ENCODE data around the gene WWOX. TPM values are rescaled to one million over a fixed set of nuclear protein-coding genes. Genes with fewer than 3 reads are reported as not detected.

WWOX gene
- total RNA-seq, 1 experiment from 2014 or later = 15.6 TPM

GRCh38 chr16:78128913-78129312 is 29.5 kb downstream of the WWOX start:
- H4K8ac ChIP-seq (replicated peaks; ENCODE audit: insufficient read length, low read depth, low read length) = no peak overlapping the region
- Mint-ChIP-seq H3K4me3 (no peak overlapping the region), H3K27me3 (ENCODE audit: low read depth) (no peaks in the 10 kb centered on the region), H3K4me1 (no peaks in the 10 kb centered on the region), H3K27ac (no peak overlapping the region), H3K36me3 (ENCODE audit: insufficient read depth in 1 of 3, low read depth in 3 of 3) (no peaks in the 10 kb centered on the region), H3K9me3 (no peaks in the 10 kb centered on the region)
- no peak overlapping the region for H4K91ac ChIP-seq (ENCODE audit: insufficient read length, low read depth, low read length)
- H3K9ac ChIP-seq (ENCODE audit: extremely low read depth, insufficient read length, low read length) = no peak overlapping the region
- no peak overlapping the region for H3K4me2 ChIP-seq (ENCODE audit: insufficient read depth, insufficient read length, low read length)
- no peaks in the 10 kb centered on the region for H3K79me2 ChIP-seq (ENCODE audit: insufficient read depth, low read length)
- H3K23ac ChIP-seq (ENCODE audit: insufficient read length, low read depth, low read length) = no peak overlapping the region
- H3K14ac ChIP-seq (ENCODE audit: insufficient read depth, low read length) = no peak overlapping the region
- H4K20me1 ChIP-seq (ENCODE audit: control insufficient read depth, insufficient read depth, insufficient read length) = no peaks in the 10 kb centered on the region
- no peak overlapping the region for H2AFZ ChIP-seq (ENCODE audit: low read length)
- no peak for DNase-seq
- H2BK12ac ChIP-seq (ENCODE audit: insufficient read length, low read depth, low read length) = no peak overlapping the region
- H3K4ac ChIP-seq (ENCODE audit: low read depth, low read length) = no peak overlapping the region
- no peak overlapping the region for H3K18ac ChIP-seq (ENCODE audit: insufficient read length, low read depth, low read length)
- H2BK120ac ChIP-seq (ENCODE audit: low read depth, low read length, poor library complexity, severe bottlenecking) = no peak overlapping the region
- H2BK5ac ChIP-seq (ENCODE audit: insufficient read length, low read length) = no peak overlapping the region
- H2BK20ac ChIP-seq (ENCODE audit: low read depth, low read length, poor library complexity, severe bottlenecking) = no peak overlapping the region
- H3K23me2 ChIP-seq (ENCODE audit: insufficient read length, low read depth, low read length, poor library complexity, severe bottlenecking) = no peaks in the 10 kb centered on the region
- no CpG with 5 or more reads among the region's 9 CpGs for WGBS (ENCODE audit: extremely low coverage, insufficient read length, low lambda C conversion rate)
- no peak for TF ChIP-seq CTCF (conservative IDR thresholded peaks at IDR 0.05)
- H3K9me3 ChIP-seq (ENCODE audit: control insufficient read depth, low read depth, low read length) = no peaks in the 10 kb centered on the region
- H4K5ac ChIP-seq (ENCODE audit: insufficient read length, low read depth, low read length) = no peak overlapping the region
- H3K79me1 ChIP-seq (ENCODE audit: insufficient read depth, low read depth, low read length, poor library complexity, severe bottlenecking) = no peaks in the 10 kb centered on the region
- no peak overlapping the region for H3T11ph ChIP-seq (ENCODE audit: low read length)
- no peak overlapping the region for H2AK5ac ChIP-seq (ENCODE audit: insufficient read length, low read length)
- no peak overlapping the region for H2BK15ac ChIP-seq (ENCODE audit: low read depth, low read length)
- no peak overlapping the region for H3K56ac ChIP-seq (ENCODE audit: insufficient read length, low read depth, low read length)
- H3K27me3 ChIP-seq (ENCODE audit: insufficient read depth, low read length) = no peaks in the 10 kb centered on the region
- no peak overlapping the region for H3K27ac ChIP-seq (ENCODE audit: insufficient read length, low read depth, low read length)
- no peaks in the 10 kb centered on the region; the same call in 1 of the 2 replicates for H3K4me1 ChIP-seq (ENCODE audit: insufficient read depth, low read length)
